ENCODE results near the gene OR4X1. TPM values are rescaled to one million over a fixed set of nuclear protein-coding genes. Genes with fewer than 3 reads are reported as not detected.

The OR4X1 gene
- total and polyA plus RNA-seq, 10 of the 15 experiments (the other 5 are each of a cell fraction or from before 2014, with no cell fraction given): not detected

DNA sequence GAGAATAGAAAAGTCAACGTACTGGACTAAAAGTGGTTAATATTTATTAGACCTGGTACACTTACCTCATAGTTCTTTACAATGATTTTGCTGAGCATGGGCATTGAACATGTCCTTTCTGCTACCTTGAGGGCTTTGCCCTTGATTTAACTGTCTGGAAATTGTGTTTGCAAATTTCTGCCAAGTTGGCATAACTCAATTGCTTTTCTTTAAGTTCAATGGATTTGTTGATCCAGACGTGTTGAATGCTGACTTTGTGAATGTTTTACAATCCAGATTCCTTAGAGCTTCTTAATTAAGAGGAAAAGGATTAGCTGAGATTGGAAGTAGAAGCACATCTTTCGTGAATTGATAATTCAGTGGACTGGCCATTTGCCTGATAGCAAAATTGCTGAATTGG lies 25.9 kb upstream of the OR4X1 start:
- BruUV-seq (replicated peaks): no TSS peak
- FAIRE-seq: no peak
- RAD21 ChIA-PET (ENCODE audit: unreplicated experiment): no interaction called here

DNA sequence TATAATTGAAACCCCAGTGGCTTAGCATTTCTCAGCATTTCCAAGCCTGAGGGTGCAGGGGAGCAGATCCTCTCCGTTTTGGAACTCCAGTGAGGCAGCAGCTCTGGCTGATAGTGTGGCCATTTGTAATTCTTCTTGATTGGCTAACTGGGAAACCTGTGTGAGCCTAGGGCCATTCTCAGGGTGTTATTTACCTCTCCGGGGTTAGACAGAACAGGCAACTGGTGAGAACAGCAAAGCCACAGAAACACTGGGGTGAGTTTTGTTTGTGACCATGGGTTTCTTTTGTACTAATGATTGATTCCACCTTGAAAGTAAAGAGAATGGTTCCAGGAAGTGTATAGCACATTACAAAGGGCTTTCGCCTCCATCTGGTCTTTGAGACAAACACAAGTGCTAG lies 21.2 kb upstream of the OR4X1 start:
- SMC1A ChIA-PET (ENCODE audit: uncharacterized antibody, unreplicated experiment): no interaction called here
- Histone ChIP-seq H4K20me1 (ENCODE audit: control insufficient read depth, insufficient read depth) (no peaks in the 10 kb centered on the region), H3K9me3 (replicated peaks; ENCODE audit: control insufficient read depth, insufficient read depth, low read length) (no peaks in the 10 kb centered on the region), H3K4me1 (ENCODE audit: control insufficient read depth, insufficient read depth, low read length) (no peaks in the 10 kb centered on the region), H3K9ac (ENCODE audit: control insufficient read depth, insufficient read depth, low read length) (no peak overlapping the region), H3K36me3 (ENCODE audit: control insufficient read depth in 2 of 2, insufficient read depth in 2 of 2, low read length in 1 of 2) (no peaks in the 10 kb centered on the region), H3K27me3 (replicated peaks in 1 of 2; ENCODE audit: control insufficient read depth in 2 of 2, insufficient read depth in 2 of 2, low read length in 1 of 2) (no peaks in the 10 kb centered on the region), H3K79me2 (ENCODE audit: control insufficient read depth, insufficient read depth, low read length) (no peaks in the 10 kb centered on the region), H3K27ac (ENCODE audit: control insufficient read depth, insufficient read depth) (no peak overlapping the region), H3K4me3 (no peak overlapping the region), H2AFZ (ENCODE audit: control insufficient read depth, low read depth, low read length) (no peak overlapping the region), H3K4me2 (ENCODE audit: control insufficient read depth, insufficient read depth) (no peak overlapping the region)
- FAIRE-seq: no peak
- WGBS (ENCODE audit: insufficient coverage, insufficient replicate concordance, low lambda C conversion rate, missing lambda C conversion rate): 56% methylated on average over 3 of the region's 3 CpGs
- in situ Hi-C loops (cut with MboI) (no loop called here), intact Hi-C loops (cut with micrococcal nuclease; ENCODE audit: unreplicated experiment) (no loop called here)
- RAD21 ChIA-PET (ENCODE audit: unreplicated experiment): no interaction called here
- POLR2A ChIA-PET: no interaction called here
- no TSS peak for BruUV-seq (replicated peaks)
- ATAC-seq: no peak
- DNase-seq (ENCODE audit: low read depth, low spot score): no peak
- CTCF ChIA-PET: no interaction called here
- no peak for TF ChIP-seq KDM1A (IDR thresholded peaks at IDR 0.05; ENCODE audit: borderline replicate concordance)
- no peak for TF ChIP-seq TCF12 (IDR thresholded peaks at IDR 0.05; ENCODE audit: low read depth, low read length)
- no peak for TF ChIP-seq CBX5 (IDR thresholded peaks at IDR 0.05; ENCODE audit: low read depth)
- no peak for TF ChIP-seq ZZZ3 (IDR thresholded peaks at IDR 0.05; ENCODE audit: control insufficient read depth, insufficient read length, low read depth)
- TF ChIP-seq LARP7 (IDR thresholded peaks at IDR 0.05): no peak
- no peak for TF ChIP-seq TBL1XR1 (IDR thresholded peaks at IDR 0.05; ENCODE audit: low read depth, low read length)
- TF ChIP-seq, protein P1, sequence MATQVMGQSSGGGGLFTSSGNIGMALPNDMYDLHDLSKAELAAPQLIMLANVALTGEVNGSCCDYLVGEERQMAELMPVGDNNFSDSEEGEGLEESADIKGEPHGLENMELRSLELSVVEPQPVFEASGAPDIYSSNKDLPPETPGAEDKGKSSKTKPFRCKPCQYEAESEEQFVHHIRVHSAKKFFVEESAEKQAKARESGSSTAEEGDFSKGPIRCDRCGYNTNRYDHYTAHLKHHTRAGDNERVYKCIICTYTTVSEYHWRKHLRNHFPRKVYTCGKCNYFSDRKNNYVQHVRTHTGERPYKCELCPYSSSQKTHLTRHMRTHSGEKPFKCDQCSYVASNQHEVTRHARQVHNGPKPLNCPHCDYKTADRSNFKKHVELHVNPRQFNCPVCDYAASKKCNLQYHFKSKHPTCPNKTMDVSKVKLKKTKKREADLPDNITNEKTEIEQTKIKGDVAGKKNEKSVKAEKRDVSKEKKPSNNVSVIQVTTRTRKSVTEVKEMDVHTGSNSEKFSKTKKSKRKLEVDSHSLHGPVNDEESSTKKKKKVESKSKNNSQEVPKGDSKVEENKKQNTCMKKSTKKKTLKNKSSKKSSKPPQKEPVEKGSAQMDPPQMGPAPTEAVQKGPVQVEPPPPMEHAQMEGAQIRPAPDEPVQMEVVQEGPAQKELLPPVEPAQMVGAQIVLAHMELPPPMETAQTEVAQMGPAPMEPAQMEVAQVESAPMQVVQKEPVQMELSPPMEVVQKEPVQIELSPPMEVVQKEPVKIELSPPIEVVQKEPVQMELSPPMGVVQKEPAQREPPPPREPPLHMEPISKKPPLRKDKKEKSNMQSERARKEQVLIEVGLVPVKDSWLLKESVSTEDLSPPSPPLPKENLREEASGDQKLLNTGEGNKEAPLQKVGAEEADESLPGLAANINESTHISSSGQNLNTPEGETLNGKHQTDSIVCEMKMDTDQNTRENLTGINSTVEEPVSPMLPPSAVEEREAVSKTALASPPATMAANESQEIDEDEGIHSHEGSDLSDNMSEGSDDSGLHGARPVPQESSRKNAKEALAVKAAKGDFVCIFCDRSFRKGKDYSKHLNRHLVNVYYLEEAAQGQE (IDR thresholded peaks at IDR 0.05; ENCODE audit: low read depth, low read length): no peak
- TF ChIP-seq RBBP5 (conservative IDR thresholded peaks at IDR 0.05): no peak
- TF ChIP-seq, protein P2, sequence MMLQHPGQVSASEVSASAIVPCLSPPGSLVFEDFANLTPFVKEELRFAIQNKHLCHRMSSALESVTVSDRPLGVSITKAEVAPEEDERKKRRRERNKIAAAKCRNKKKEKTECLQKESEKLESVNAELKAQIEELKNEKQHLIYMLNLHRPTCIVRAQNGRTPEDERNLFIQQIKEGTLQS (IDR thresholded peaks at IDR 0.05; ENCODE audit: borderline replicate concordance, extremely low read depth, low read depth, low read length): no peak
- no peak for TF ChIP-seq IRF4 (IDR thresholded peaks at IDR 0.05; ENCODE audit: low read depth, low read length)
- TF ChIP-seq, protein P3, sequence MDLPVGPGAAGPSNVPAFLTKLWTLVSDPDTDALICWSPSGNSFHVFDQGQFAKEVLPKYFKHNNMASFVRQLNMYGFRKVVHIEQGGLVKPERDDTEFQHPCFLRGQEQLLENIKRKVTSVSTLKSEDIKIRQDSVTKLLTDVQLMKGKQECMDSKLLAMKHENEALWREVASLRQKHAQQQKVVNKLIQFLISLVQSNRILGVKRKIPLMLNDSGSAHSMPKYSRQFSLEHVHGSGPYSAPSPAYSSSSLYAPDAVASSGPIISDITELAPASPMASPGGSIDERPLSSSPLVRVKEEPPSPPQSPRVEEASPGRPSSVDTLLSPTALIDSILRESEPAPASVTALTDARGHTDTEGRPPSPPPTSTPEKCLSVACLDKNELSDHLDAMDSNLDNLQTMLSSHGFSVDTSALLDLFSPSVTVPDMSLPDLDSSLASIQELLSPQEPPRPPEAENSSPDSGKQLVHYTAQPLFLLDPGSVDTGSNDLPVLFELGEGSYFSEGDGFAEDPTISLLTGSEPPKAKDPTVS (IDR thresholded peaks at IDR 0.05; ENCODE audit: low read depth, low read length): no peak
- no peak for TF ChIP-seq BRCA1 (IDR thresholded peaks at IDR 0.05; ENCODE audit: low read depth, low read length)

More for the DNA sequence above, 25.9 kb upstream of the OR4X1 start:
- in situ Hi-C loops (cut with MboI): no loop called here
- no peaks in the 10 kb centered on the region for H3K27me3 ChIP-seq (replicated peaks in 1 of 2; ENCODE audit: control insufficient read depth in 2 of 2, insufficient read depth in 2 of 2, low read length in 1 of 2)
- H3K79me2 ChIP-seq (ENCODE audit: control insufficient read depth, insufficient read depth, low read length): no peaks in the 10 kb centered on the region
- no peak overlapping the region for H3K4me2 ChIP-seq (ENCODE audit: control insufficient read depth, insufficient read depth)
- WGBS (ENCODE audit: insufficient coverage, insufficient replicate concordance, low lambda C conversion rate, missing lambda C conversion rate): 2% methylated on average over 3 of the region's 3 CpGs
- H3K9ac ChIP-seq (ENCODE audit: control insufficient read depth, insufficient read depth, low read length): no peak overlapping the region
- TF ChIP-seq ATF7 (IDR thresholded peaks at IDR 0.05; ENCODE audit: low read depth): no peak
- H4K20me1 ChIP-seq (ENCODE audit: control insufficient read depth, insufficient read depth): no peaks in the 10 kb centered on the region
- H3K4me3 ChIP-seq: no peak overlapping the region
- intact Hi-C loops (cut with micrococcal nuclease; ENCODE audit: unreplicated experiment): no loop called here
- POLR2A ChIA-PET: no interaction called here
- no peaks in the 10 kb centered on the region for H3K9me3 ChIP-seq (replicated peaks; ENCODE audit: control insufficient read depth, insufficient read depth, low read length)
- DNase-seq (ENCODE audit: low read depth, low spot score) (no peak), ATAC-seq (no peak)
- SMC1A ChIA-PET (ENCODE audit: uncharacterized antibody, unreplicated experiment): no interaction called here
- no peak overlapping the region for H3K27ac ChIP-seq (ENCODE audit: control insufficient read depth, insufficient read depth)
- no peak overlapping the region for H2AFZ ChIP-seq (ENCODE audit: control insufficient read depth, low read depth, low read length)
- CTCF ChIA-PET: no interaction called here
- no peaks in the 10 kb centered on the region for H3K4me1 ChIP-seq (ENCODE audit: control insufficient read depth, insufficient read depth, low read length)
- no peaks in the 10 kb centered on the region for H3K36me3 ChIP-seq (ENCODE audit: control insufficient read depth in 2 of 2, insufficient read depth in 2 of 2, low read length in 1 of 2)

Measured in GM12878 (cell line).